GM10847 (cell line): ENCODE data around the gene GUSB.

Source experiments
- POLR2A ChIP-seq: IDR thresholded peaks from 2 replicates; pipeline ENCODE4 v1.6.1; 2011; ENCODE audit not compliant: insufficient read length; ENCODE audit errors: extremely low read depth

Gene GUSB

DNA sequence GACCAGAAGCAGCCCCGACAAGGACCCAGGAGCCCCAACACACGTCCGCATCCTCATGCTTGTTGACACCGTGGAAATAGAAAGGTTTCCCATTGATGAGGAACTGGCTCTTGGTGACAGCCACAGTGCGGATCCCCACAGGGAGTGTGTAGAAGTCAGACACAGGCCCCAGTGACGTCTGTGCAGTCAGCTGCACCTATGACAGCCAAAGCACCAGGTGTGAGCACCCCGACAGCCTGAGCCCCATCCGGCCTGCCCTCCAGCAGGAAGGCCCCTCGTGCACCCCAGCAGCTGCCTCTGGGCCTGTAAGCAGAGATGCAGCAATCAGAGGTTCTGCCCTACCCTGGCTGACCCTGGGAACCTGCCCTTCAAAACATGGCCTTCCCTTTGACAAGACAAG is 7.1 kb downstream of the GUSB start:
- no peak for TF ChIP-seq POLR2A

DNA sequence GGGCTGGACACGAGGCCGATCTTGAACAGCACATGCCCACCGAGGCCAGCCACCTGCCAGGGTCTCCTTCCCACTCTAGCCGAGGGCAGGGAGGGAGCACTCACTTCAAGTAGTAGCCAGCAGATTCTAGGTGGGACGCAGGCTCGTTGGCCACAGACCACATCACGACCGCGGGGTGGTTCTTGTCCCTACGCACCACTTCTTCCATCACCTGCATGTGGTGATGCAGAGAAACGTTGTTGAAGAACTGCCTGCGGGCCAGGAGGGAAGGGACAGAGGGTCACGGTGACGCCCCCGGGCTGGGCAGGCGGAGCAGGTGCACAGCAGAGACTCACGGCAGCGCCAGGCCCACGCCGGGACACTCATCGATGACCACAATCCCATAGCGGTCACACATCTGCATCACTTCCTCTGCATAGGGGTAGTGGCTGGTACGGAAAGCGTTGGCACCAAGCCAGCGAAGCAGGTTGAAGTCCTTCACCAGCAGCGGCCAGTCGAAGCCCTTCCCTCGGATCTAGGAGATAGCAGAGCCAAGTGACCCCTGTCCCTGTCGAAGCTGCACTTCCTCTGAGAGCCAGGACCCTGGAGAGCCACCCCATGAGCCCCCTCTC is 7.7 kb downstream of the GUSB start:
- TF ChIP-seq POLR2A = no peak

DNA sequence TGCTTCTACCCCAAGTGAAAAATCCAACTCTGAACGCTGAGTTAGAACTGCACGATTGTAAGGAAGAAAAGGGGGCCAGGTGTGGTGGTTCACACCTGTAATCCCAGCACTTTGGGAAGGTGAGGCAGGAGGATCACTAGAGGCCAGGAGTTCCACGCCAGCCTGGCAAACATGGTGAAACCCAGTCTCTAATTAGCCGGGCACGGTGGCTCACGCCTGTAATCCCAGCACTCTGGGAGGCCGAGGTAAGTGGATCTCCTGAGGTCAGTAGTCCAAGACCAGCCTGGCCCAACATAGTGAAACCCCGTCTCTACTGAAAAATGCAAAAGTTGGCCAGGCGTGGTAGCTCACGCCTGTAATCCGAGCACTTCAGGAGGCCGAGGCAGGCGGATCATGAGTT is 9.0 kb downstream of the GUSB start:
- TF ChIP-seq POLR2A = no peak

DNA sequence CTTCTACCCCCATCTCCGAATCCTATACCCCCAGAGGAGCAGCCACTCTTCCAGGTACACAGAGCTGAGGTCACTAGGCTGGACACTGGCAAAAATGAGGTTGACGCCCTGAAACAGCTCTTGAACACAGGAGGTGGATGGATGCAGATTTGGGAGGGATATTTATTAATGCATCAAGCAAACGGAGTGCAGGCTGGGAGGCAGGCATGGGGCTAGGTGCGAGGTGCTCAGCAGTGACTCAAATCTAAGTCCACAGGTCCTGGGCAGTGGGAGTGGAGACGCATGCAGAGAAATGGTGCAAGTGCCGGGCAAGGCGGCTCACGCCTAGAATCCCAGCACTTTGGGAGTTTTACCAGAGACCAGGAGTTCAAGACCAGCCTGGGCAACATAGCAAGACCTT is 11.0 kb downstream of the GUSB start:
- no peak for TF ChIP-seq POLR2A

DNA sequence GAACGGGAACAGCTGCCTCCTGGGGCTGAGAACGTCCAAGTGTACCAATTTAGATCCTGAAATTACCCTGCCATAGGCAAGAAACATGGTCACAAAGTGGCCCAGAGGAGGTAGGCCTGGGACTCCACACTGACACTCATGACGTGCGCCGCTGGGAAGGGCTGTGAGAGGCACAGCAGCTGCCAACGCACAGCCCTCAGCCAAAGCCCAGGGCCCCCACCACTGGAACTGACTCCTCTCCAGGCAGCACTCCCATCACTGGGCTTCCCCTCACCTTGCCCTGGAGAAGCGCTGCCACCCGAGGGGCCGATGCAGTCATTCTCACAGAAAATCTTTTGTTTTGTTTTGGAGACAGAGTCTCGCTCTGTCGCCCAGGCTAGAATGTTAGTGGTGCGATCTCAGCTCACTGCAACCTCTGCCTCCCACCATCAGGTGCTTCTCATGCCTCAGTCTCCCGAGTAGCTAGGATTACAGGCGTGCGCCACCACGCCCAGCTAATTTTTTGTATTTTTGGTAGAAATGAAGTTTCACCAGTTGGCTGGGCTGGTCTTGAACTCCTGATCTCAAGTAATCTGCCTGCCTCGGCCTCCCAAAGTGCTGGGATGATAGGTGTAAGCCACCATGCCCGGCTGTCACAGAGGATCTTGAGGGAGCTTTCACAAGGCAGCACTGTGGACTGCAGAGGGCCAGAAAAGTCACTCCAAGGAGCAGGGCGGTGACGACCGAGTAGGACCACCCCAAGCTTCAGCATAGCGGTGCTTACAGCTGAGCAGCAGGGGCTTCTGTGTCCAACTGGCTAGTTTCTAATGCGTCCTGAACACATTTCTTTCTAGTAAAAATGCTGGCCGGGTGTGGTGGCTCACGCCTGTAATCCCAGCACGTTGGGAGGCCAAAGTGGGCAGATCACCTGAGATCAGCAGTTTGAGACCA is 13.5 kb downstream of the GUSB start:
- TF ChIP-seq POLR2A = no peak

DNA sequence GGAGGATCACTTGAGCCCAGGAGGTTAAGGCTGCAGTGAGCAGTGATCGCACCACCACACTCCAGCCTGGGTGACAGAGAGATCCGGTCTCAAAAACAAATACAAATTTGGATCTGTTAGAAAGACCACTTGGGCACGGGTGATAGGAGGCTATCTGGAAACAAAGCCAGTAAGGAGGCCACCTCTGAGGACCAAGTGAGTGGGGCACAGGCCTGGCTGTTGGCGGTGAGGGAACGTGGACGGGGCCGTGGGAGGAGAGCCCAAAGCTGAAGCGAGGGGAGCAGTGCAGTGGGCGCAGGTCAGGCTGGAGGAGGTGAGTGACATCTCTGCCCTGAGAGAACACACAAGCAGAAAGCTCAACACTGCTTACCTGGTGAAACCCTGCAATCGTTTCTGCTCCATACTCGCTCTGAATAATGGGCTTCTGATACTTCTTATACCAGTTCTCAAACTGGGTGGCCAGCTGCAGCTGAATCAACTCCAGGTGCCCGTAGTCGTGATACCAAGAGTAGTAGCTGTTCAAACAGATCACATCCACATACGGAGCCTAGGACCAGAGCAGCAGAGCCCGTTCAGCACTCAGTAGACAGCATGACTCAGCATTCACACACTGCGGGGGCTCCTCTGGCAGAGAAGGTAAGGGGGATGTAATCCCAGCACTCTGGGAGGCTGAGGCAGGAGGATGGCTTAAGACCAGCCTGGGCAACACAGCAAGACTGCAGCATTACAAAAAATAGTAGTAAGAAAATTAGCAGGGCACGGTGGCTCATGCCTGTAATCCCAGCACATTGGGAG is 14.5 kb downstream of the GUSB start:
- no peak for TF ChIP-seq POLR2A

DNA sequence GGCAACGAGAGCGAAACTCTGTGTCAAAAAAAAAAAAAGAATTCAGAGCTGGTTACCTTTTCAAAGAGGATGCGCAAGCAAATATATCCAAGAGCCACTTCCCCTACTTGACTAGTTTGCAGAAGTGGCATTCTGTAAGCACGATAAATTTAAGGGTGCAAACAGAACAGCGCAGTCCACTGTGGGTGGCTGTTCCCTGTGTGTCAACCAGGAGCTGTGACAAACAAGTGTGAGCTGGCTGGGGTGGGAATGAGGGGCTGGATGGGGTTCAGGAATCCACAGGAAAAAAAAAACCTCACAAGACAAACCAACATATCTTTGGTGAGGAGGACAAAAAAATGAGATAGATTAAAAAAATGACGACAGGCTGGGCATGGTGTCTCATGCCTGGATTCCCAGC is 15.9 kb downstream of the GUSB start:
- no peak for TF ChIP-seq POLR2A

DNA sequence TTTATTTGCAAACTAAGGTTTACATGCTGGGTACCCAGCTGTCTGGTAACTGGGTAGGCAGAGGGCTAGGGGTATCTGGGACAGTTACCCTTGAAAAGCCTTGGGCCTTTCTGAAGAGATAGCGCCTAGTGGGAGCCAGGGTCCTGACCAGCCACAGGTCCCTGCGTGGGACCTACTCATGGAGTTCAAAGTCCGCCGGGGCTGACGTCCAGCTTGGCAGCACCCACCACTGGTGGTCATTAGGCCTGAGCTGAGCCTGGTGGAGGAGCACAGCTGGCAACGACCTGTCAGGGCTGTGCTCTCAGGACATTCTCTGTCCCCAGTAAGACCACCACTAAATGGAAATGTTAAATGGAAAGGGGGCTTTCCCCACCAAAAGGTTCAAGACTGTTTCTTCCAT is 20.0 kb downstream of the GUSB start:
- TF ChIP-seq POLR2A = no peak

DNA sequence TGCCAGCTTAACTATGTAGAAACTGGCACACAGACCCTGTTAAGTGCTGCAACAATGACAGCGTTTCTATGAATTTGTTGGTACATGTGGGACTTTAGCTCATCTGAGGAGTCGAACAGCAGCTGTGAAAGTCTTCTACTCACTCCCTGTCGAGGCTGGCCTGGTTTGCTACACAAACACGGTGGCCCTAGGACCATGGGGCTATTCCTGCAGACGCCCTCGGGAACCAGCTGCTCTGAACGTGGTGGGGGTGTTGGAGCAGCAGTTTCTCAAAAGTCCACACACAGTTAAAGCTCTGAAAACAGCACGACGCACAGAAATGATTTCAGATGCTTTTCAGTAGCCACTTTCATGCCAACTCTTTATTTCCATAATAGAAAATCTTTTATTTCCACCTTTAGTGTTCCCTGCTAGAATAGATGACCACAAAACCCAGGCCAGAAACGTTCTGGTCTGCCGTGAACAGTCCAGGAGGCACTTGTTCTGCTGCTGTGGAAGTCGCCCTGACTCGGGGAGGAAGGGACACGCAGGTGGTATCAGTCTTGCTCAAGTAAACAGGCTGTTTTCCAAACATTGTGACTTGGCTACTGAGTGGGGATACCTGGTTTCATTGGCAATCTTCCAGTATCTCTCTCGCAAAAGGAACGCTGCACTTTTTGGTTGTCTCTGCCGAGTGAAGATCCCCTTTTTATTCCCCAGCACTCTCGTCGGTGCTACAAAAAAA is 21.5 kb downstream of the GUSB start:
- no peak for TF ChIP-seq POLR2A

DNA sequence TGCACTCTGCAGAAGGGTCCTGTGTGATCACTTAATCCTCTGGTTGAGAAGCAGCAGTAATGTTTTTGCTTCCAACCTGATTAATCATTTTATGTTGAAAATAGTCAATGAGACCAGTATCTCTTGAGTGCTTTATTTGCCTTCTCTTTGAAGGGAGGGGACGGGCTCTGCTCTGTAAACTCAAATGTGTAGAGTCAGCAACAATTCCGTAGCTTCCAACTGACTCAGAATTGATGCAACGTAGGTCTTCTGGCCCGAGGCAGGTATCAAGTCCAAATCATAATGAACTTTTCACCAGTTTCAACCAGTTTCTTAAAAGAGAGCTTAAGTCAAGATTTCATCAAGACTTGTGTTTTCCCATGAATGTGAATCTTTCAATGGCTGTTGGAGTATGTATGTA is 26.3 kb downstream of the GUSB start:
- no peak for TF ChIP-seq POLR2A

DNA sequence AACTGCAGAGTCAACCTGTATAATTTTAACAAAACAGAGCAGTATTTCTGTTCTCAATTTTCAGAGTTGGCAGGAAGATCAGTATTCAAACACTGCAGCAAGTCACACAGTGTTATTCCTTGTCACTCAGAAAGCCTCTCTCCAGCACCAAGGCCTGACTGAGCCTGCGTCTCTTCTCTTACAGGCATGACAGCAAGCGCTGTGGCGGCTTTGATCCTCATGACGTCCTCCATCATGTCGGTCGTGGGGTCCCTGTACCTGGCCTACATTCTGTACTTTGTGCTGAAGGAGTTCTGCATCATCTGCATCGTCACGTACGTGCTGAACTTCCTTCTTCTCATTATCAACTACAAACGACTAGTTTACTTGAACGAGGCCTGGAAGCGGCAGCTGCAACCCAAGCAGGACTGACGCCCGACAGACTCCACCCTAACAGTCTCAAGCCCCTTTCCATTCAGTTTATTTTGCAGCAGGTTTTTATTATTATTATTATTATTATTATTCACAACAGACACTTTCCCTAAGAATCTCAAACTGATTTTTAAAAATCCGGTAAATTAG is 28.0 kb downstream of the GUSB start:
- TF ChIP-seq POLR2A = no peak

DNA sequence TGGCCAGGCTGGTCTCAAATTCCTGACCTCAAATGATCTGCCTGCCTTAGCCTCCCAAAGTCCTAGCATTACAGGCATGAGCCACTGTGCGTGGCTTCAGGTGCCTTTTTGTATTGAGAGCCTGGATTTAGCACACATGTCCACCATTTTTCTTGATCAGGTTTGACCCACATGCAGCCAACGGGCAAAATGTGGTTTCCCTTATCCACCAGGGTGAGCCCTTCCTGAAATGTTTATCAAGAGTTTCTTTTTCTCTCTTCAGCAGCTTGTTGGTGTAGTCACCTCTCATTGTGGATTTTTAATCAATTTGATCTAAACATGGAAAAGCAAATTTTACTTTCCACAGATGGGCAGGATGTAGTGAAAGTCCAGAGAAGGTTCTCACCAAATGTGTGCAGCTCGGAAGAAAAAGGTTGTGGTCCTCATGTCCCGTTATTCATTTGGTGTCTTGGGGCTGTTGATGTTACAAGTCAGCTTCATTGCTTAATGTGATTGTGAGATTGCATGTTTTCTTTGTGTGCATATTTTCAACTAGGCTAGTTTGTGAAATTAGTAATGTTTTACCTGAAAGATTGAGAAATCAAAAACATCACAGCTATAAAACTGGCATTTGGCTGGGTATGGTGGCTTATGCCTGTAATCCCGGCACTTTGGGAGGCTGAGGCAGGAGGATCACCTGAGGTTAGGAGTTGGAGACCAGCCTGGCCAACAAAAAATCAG is 28.9 kb downstream of the GUSB start:
- TF ChIP-seq POLR2A = no peak

DNA sequence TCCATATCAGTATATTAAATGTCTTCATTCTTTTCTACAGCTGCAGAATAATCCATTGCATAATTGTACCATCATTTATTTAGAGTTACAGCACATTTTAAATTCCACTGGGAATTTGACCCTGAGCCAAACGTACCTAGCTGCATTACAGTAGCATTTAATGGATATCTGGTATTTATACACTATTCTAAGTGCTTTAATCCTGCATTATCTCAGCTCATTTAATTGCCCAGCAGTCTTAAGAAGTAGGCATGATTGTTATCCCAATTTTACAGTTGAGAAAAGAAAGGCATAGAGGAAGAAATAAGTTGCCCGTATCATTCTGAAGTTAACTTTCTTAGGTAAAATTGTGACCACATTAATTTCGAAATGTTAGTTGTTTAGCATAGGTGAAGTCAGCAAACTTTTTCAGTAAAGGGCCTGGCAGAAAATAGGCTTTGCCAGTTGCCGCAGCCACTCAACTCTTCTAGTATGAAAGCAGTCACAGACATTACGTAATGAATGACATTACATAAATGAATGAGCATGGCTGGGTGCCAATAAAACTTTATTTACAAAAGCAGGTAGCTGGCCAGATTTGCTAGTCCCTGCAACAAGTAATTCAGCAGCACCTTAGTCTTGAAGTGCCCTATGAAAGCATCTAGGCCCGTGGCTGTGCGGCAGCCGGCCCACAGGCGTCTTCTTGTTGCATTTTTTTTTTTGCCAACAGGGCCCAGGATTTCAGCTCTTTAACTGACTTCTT is 30.0 kb downstream of the GUSB start:
- no peak for TF ChIP-seq POLR2A

DNA sequence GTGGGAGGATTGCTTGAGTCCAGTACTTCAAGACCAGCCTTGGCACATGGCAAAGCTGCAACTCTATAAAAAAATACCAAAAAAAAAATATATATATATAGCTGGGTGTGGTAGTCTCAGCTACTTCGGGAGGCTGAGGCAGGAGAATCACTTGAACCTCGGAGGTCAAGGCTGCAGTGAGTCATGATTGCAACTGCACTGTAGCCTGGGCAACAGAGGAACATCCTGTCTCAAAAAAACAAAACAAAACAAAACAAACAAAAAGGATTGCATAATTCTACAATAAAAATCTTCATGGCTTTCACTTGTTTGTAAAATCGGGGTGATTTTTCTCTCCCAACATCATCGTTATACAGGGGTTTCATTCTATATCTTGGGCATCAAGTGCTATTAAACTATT is 35.1 kb downstream of the GUSB start:
- no peak for TF ChIP-seq POLR2A

DNA sequence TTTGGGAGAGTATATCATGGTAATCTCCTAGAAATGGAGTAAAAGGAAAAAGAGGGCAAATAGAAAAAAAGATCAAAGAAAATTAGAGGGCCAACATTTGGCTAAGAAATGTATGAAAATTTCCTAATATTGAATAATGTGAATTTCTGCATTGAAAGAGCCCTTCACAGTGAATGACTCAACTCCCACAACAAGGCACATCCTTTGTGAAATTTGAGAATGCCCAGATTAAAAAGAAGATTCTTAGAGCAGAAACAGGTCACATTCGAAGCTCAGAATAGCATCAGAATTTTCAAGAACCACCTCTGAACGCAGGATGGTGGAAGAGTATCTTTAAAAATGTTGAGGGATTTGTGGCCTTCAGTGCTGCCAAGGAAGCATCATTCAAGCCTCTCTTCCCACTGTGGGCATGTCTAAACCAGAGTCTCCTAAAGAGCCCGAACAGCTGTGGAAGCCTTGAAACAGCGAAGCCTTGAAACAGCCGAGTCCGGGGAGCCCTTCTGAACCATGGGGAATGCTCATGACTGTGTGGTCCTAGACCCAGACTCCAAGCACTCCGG is 43.6 kb downstream of the GUSB start:
- TF ChIP-seq POLR2A = no peak
